PC-3 (cell line): ENCODE measurements around the gene TAP2. TPM values are rescaled to one million over a fixed set of nuclear protein-coding genes. Genes with fewer than 3 reads are reported as not detected.

Experiments used
- ATAC-seq: fragments of 200-7000 bp; cut with Tn5 transposase; 2 replicates; pipeline ENCODE4 v1.9.1; 2020; ENCODE audit warnings: mild to moderate bottlenecking, moderate library complexity
- Bru-seq: library from RNA; stranded (reverse); fragments of 400-500 nt; gene quantifications from one replicate; lab custom pipeline; 2021; lab: Mats Ljungman, UMichigan
- BruChase-seq, 2 experiments: library from RNA; stranded (reverse); fragments of 400-500 nt; gene quantifications; one replicate each; lab custom pipeline; 2021; lab: Mats Ljungman, UMichigan
- BruUV-seq: library from RNA; stranded (reverse); fragments of 400-500 nt; replicated peaks from 2 replicates; lab custom pipeline; 2021; lab: Mats Ljungman, UMichigan
- CTCF ChIA-PET: fragments of 300-600 bp; sonication (Branson Sonifier 250); formaldehyde crosslinking; loops from one replicate; lab custom pipeline; 2022; ENCODE audit warnings: antibody characterized with exemption; lab: Charles Lee
- POLR2A ChIA-PET: fragments of 300-600 bp; sonication (Branson Sonifier 250); formaldehyde crosslinking; loops from one replicate; lab custom pipeline; 2022; ENCODE audit warnings: antibody characterized with exemption; ENCODE audit not compliant: unreplicated experiment; lab: Charles Lee
- DNase-seq: peaks from one replicate; pipeline ENCODE4 v3.0.0-alpha.2; 2015
- H2AFZ ChIP-seq: fragments of 300-600 bp; sonication (generic); 2 replicates; pipeline ENCODE4 v1.6.0; 2016; ENCODE audit warnings: antibody characterized with exemption, low read length
- H3F3A ChIP-seq: fragments of 300-600 bp; sonication (generic); one replicate; pipeline ENCODE4 v1.6.0; 2017; ENCODE audit warnings: antibody characterized with exemption, low read length, control low read depth, mild to moderate bottlenecking; ENCODE audit not compliant: unreplicated experiment
- H3K27ac ChIP-seq: fragments of 300-600 bp; sonication (generic); 2 replicates; pipeline ENCODE4 v1.5.1; 2016; ENCODE audit warnings: mild to moderate bottlenecking, low read length
- H3K27me3 ChIP-seq: fragments of 300-600 bp; sonication (generic); 2 replicates; pipeline ENCODE4 v1.6.1; 2016; ENCODE audit warnings: low read length, mixed read lengths
- H3K36me3 ChIP-seq: fragments of 300-600 bp; sonication (generic); 2 replicates; pipeline ENCODE4 v1.6.1; 2016; ENCODE audit warnings: low read depth, mixed run types, low read length, mixed read lengths
- H3K4me1 ChIP-seq: fragments of 300-600 bp; sonication (generic); 2 replicates; pipeline ENCODE4 v1.5.1; 2016; ENCODE audit warnings: low read length; ENCODE audit not compliant: insufficient read depth
- H3K4me2 ChIP-seq: fragments of 300-600 bp; sonication (generic); 2 replicates; pipeline ENCODE4 v1.6.0; 2016; ENCODE audit warnings: low read length
- H3K4me3 ChIP-seq: fragments of 300-600 bp; sonication (generic); 2 replicates; pipeline ENCODE4 v1.5.1; 2016; ENCODE audit warnings: mild to moderate bottlenecking, low read length, mixed read lengths
- H3K79me2 ChIP-seq: fragments of 300-600 bp; sonication (generic); 2 replicates; pipeline ENCODE4 v1.6.1; 2017; ENCODE audit warnings: low read length, mixed read lengths
- H3K9ac ChIP-seq: fragments of 300-600 bp; sonication (generic); 2 replicates; pipeline ENCODE4 v1.6.0; 2016; ENCODE audit warnings: mild to moderate bottlenecking, low read length
- H3K9me2 ChIP-seq: fragments of 300-600 bp; sonication (generic); replicated peaks from 2 replicates; pipeline ENCODE4 v1.6.1; 2016; ENCODE audit warnings: mixed run types, low read length, mixed read lengths
- H3K9me3 ChIP-seq: fragments of 300-600 bp; sonication (generic); 2 replicates; pipeline ENCODE4 v1.6.1; 2016; ENCODE audit warnings: low read length, mixed read lengths
- H4K20me1 ChIP-seq: fragments of 300-600 bp; sonication (generic); 2 replicates; pipeline ENCODE4 v1.6.1; 2016; ENCODE audit warnings: low read length, mixed read lengths
- CTCF ChIP-seq: fragments of 300-600 bp; sonication (generic); conservative IDR thresholded peaks from 2 replicates; pipeline ENCODE4 v1.5.1; 2017; ENCODE audit warnings: antibody characterized with exemption, low read depth, mild to moderate bottlenecking, low read length
- EZH2 ChIP-seq: fragments of 300-600 bp; sonication (generic); IDR thresholded peaks from one replicate; pipeline ENCODE4 v1.6.1; 2017; ENCODE audit warnings: antibody characterized with exemption, mild to moderate bottlenecking, low read length; ENCODE audit not compliant: unreplicated experiment
- EZH2phosphoT487 ChIP-seq: fragments of 300-600 bp; sonication (generic); IDR thresholded peaks from 2 replicates; pipeline ENCODE4 v1.6.1; 2018; ENCODE audit warnings: mild to moderate bottlenecking, antibody characterized with exemption, low read length, borderline replicate concordance
- intact Hi-C: fragments of 100-400 bp; cut with micrococcal nuclease; formaldehyde crosslinking; loops from 2 replicates; pipeline ENCODE4 v1.9.0; 2023
- long read RNA-seq: library from polyadenylated mRNA; unstranded; transcript quantifications from one replicate; pipeline ENCODE4 v2.0.0, GENCODE V29; 2021; ENCODE audit not compliant: unreplicated experiment
- total RNA-seq: library from RNA; depleted of rRNA; stranded (reverse); fragments of >200 nt; gene quantifications from 2 replicates; pipeline ENCODE4 v1.2.3, GENCODE V29; 2014; rRNA removed

TAP2 gene
- 90.5 and 93.0 TPM in 2 replicates for total RNA-seq
- Bru-seq, nascent RNA: percentile 57 among the genes with signal in this experiment
- percentile 79 among the genes with signal in this experiment for BruChase-seq, experiment 1, labeled RNA remaining after a 6-hour chase
- percentile 72 among the genes with signal in this experiment for BruChase-seq, experiment 2, labeled RNA remaining after a 2-hour chase
- long read RNA-seq, full-length matches to known transcripts: 1 of 9 reads
- long read RNA-seq, partial matches to known transcripts: 2 of 9 reads
- long read RNA-seq, other reads (novel, unspliced or antisense): 6 of 9 reads

- Histone ChIP-seq H3K9ac (peak within 1 kb of the TSS; percentile 86), H3K9me2 (no peaks in the 10 kb centered on the region), H3K9me3 (no peaks in the 10 kb centered on the region), H3K27ac (peak within 1 kb of the TSS; percentile 54; the same call in 1 of the 2 replicates), H3K4me1 (peaks cover 24% of the 10 kb centered on the region), H3K4me2 (peak within 1 kb of the TSS; percentile 100), H2AFZ (peak within 1 kb of the TSS; percentile 91), H3K27me3 (no peaks in the 10 kb centered on the region), H3F3A (no peaks in the 10 kb centered on the region), H3K36me3 (0 out of 2 replicates have a peak, but pooled peaks cover 3% of the 10 kb centered on the region), H4K20me1 (no peaks in the 10 kb centered on the region), H3K4me3 (peak within 1 kb of the TSS; percentile 96), H3K79me2 (peaks cover 22% of the 10 kb centered on the region)
- POLR2A ChIA-PET: interaction anchor here (0.7 to 1.1 kb wide), 3 partner anchors 12 to 30 kb away, joined by 5 to 12 read pairs (median 7); partner anchors contain the start of genes PSMB9 and TAP1
- CTCF ChIA-PET: interaction anchor here (0.5 to 2.3 kb wide), 15 partner anchors 12 to 1178 kb away, joined by 3 to 90 read pairs (median 7); partner anchors contain the start of genes C6orf47, HLA-DMA, PSMB9 and TAP1
- BruUV-seq: no TSS peak
- ATAC-seq (peak; percentile 96), DNase-seq (peak; percentile 94)
- TF ChIP-seq EZH2phosphoT487 (no peak), EZH2 (no peak), CTCF (peak; percentile 94)
- intact Hi-C loops: loop anchor here (1.0 to 5.0 kb wide), 4 partner anchors 15 to 144 kb away; partner anchors contain the start of gene TAP1
Observed at GRCh38 chr6:32838114-32838958, at the start of gene TAP2. Gene TAP2 (minus strand): TSS chr6:32838739. CDS start chr6:32838233, 506 bp downstream.

DNA sequence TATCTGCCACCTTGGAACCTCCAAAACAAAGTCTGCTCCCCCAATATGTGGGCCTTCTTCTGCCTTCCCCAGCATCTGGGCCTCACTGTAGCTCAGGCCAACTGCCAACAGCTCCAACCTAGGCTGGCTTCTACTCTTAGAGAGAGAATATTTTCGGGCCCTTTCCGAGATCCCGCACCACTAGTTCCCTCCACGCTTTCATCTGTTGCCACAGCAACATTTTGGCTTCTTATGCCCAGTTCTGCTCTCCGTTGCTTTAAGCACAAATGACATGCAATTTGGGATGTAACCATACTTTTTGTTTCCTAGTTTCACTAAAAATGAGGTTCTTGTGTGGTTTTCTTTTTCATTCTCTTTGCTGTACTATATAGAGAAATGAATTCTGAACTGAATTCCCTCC is 49.1 kb upstream of the TAP2 start:
- H3K9me2 ChIP-seq: no peaks in the 10 kb centered on the region
- H3K4me3 ChIP-seq: no peak overlapping the region
- H3K9me3 ChIP-seq: no peaks in the 10 kb centered on the region
- ATAC-seq: no peak
- no peak overlapping the region for H3K27ac ChIP-seq
- H3K36me3 ChIP-seq: no peaks in the 10 kb centered on the region
- H3F3A ChIP-seq: no peaks in the 10 kb centered on the region
- H3K27me3 ChIP-seq: no peaks in the 10 kb centered on the region
- H3K4me1 ChIP-seq: 0 out of 2 replicates have a peak, but pooled peaks cover 4% of the 10 kb centered on the region
- TF ChIP-seq CTCF: no peak
- TF ChIP-seq EZH2: no peak
- TF ChIP-seq EZH2phosphoT487: no peak
- BruUV-seq: no TSS peak
- no peak for DNase-seq
- intact Hi-C loops: loop anchor here (5.0 to 10.0 kb wide), 2 partner anchors 45 to 257 kb away; no protein-coding TSS in a partner anchor
- no peak overlapping the region for H2AFZ ChIP-seq
- ChIA-PET POLR2A (no interaction called here), CTCF (no interaction called here)
- H3K4me2 ChIP-seq: no peak overlapping the region
- no peaks in the 10 kb centered on the region for H3K79me2 ChIP-seq
- H4K20me1 ChIP-seq: no peaks in the 10 kb centered on the region
- H3K9ac ChIP-seq: no peak overlapping the region
